PC-9 (cell line): ENCODE data around the gene CELF4.

ENCODE experiments used
- CTCF ChIP-seq: fragments of 200-600 bp; sonication (generic); conservative IDR thresholded peaks from 2 replicates; pipeline ENCODE4 v1.6.1; 2017; ENCODE audit warnings: mixed run types, antibody characterized with exemption, mild to moderate bottlenecking, moderate library complexity
- EZH2 ChIP-seq: fragments of 200-600 bp; sonication (generic); IDR thresholded peaks from 2 replicates; pipeline ENCODE4 v1.8.0; 2017; ENCODE audit warnings: antibody characterized with exemption, low read depth

GRCh38 chr18:37395138-37395537, 170.5 kb downstream of the CELF4 start:
- TF ChIP-seq CTCF, result no peak
- TF ChIP-seq EZH2, result no peak
